ENCODE measurements around the gene SNRPN.

DNA sequence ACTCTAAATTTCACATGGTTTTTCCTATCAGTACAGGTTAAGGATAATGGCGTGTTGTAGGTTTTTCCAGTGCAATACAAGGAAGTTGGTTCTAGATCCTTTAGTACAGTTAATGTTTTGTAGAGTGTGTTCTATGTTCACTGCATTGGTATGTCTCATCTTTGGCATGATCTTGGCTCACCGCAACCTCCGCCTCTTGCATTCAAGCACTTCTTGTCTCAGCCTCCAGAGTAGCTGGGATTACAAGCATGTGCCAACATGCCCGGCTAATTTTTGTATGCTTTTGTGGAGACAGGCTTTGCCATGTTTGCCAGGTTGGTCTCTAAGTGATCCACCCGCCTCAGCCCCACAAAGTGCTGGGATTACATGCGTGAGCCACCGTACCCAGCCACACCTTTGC lies 30.4 kb downstream of the SNRPN start:
- no peak for TF ChIP-seq CBFB (CRISPR knock-in tag; IDR thresholded peaks at IDR 0.05; ENCODE audit: low read depth)
- TF ChIP-seq, protein P1, sequence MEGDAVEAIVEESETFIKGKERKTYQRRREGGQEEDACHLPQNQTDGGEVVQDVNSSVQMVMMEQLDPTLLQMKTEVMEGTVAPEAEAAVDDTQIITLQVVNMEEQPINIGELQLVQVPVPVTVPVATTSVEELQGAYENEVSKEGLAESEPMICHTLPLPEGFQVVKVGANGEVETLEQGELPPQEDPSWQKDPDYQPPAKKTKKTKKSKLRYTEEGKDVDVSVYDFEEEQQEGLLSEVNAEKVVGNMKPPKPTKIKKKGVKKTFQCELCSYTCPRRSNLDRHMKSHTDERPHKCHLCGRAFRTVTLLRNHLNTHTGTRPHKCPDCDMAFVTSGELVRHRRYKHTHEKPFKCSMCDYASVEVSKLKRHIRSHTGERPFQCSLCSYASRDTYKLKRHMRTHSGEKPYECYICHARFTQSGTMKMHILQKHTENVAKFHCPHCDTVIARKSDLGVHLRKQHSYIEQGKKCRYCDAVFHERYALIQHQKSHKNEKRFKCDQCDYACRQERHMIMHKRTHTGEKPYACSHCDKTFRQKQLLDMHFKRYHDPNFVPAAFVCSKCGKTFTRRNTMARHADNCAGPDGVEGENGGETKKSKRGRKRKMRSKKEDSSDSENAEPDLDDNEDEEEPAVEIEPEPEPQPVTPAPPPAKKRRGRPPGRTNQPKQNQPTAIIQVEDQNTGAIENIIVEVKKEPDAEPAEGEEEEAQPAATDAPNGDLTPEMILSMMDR (IDR thresholded peaks at IDR 0.05) = no peak
- no peak for TF ChIP-seq E2F1 (CRISPR knock-in tag; IDR thresholded peaks at IDR 0.05)
- TF ChIP-seq KAT7 (CRISPR knock-in tag; IDR thresholded peaks at IDR 0.05; ENCODE audit: borderline replicate concordance) = no peak
- TF ChIP-seq, protein P2, sequence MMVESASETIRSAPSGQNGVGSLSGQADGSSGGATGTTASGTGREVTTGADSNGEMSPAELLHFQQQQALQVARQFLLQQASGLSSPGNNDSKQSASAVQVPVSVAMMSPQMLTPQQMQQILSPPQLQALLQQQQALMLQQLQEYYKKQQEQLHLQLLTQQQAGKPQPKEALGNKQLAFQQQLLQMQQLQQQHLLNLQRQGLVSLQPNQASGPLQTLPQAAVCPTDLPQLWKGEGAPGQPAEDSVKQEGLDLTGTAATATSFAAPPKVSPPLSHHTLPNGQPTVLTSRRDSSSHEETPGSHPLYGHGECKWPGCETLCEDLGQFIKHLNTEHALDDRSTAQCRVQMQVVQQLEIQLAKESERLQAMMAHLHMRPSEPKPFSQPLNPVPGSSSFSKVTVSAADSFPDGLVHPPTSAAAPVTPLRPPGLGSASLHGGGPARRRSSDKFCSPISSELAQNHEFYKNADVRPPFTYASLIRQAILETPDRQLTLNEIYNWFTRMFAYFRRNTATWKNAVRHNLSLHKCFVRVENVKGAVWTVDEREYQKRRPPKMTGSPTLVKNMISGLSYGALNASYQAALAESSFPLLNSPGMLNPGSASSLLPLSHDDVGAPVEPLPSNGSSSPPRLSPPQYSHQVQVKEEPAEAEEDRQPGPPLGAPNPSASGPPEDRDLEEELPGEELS (CRISPR knock-in tag; IDR thresholded peaks at IDR 0.05) = no peak
- no peak for TF ChIP-seq ZNF138 (CRISPR knock-in tag; conservative IDR thresholded peaks at IDR 0.05)
- TF ChIP-seq, protein P3, sequence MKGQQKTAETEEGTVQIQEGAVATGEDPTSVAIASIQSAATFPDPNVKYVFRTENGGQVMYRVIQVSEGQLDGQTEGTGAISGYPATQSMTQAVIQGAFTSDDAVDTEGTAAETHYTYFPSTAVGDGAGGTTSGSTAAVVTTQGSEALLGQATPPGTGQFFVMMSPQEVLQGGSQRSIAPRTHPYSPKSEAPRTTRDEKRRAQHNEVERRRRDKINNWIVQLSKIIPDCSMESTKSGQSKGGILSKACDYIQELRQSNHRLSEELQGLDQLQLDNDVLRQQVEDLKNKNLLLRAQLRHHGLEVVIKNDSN (CRISPR knock-in tag; IDR thresholded peaks at IDR 0.05) = no peak
- TF ChIP-seq, protein P4, sequence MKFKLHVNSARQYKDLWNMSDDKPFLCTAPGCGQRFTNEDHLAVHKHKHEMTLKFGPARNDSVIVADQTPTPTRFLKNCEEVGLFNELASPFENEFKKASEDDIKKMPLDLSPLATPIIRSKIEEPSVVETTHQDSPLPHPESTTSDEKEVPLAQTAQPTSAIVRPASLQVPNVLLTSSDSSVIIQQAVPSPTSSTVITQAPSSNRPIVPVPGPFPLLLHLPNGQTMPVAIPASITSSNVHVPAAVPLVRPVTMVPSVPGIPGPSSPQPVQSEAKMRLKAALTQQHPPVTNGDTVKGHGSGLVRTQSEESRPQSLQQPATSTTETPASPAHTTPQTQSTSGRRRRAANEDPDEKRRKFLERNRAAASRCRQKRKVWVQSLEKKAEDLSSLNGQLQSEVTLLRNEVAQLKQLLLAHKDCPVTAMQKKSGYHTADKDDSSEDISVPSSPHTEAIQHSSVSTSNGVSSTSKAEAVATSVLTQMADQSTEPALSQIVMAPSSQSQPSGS (CRISPR knock-in tag; IDR thresholded peaks at IDR 0.05; ENCODE audit: borderline replicate concordance, low read depth) = no peak
- TF ChIP-seq, protein P5, sequence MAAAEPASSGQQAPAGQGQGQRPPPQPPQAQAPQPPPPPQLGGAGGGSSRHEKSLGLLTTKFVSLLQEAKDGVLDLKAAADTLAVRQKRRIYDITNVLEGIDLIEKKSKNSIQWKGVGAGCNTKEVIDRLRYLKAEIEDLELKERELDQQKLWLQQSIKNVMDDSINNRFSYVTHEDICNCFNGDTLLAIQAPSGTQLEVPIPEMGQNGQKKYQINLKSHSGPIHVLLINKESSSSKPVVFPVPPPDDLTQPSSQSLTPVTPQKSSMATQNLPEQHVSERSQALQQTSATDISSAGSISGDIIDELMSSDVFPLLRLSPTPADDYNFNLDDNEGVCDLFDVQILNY (CRISPR knock-in tag; IDR thresholded peaks at IDR 0.05) = no peak
- no peak for TF ChIP-seq JUN (CRISPR knock-in tag; IDR thresholded peaks at IDR 0.05)
- TF ChIP-seq FOXJ3 (CRISPR knock-in tag; IDR thresholded peaks at IDR 0.05; ENCODE audit: borderline replicate concordance) = no peak
